ENCODE measurements around the gene OGT. TPM values are rescaled to one million over a fixed set of nuclear protein-coding genes. Genes with fewer than 3 reads are reported as not detected.

Gene OGT
- polyA plus RNA-seq, 3 donors = 11.7 to 310 (median 14.0) TPM

GRCh38 chrX:71612256-71612655, 79.4 kb downstream of the OGT start:
- H3K27ac ChIP-seq (ENCODE audit: low read depth in 1 of 2, low read length in 2 of 2) = no peak overlapping the region
- no peaks in the 10 kb centered on the region for H3K9me3 Mint-ChIP-seq
- H3K36me3 Mint-ChIP-seq = peaks cover 68 to 69% of the 10 kb centered on the region in 2 donors
- no peak overlapping the region for H3K9ac ChIP-seq (ENCODE audit: insufficient read depth, low read length, poor library complexity, severe bottlenecking)
- peak overlapping the region in 1 of 7 donors; percentile 46 for H3K27ac Mint-ChIP-seq
- intact Hi-C loops (cut with micrococcal nuclease) = no loop called here
- peaks cover 39 to 64% of the 10 kb centered on the region in 2 donors for H3K36me3 ChIP-seq (replicated peaks in 1 of 2; ENCODE audit: control insufficient read depth in 1 of 2, insufficient read depth in 2 of 2, low read length in 2 of 2)
- peaks cover 0 to 7% (median 2%) of the 10 kb centered on the region in 3 donors for H3K27me3 Mint-ChIP-seq (ENCODE audit: low read depth in 3 of 3)
- no peaks in the 10 kb centered on the region for H3K4me1 Mint-ChIP-seq
- H2AFZ ChIP-seq (ENCODE audit: insufficient read depth, low read depth, low read length, poor library complexity, severe bottlenecking) = no peak overlapping the region
- no peaks in the 10 kb centered on the region for H4K20me1 ChIP-seq (ENCODE audit: insufficient read depth, low read length)
- no peak overlapping the region for H3K4me3 Mint-ChIP-seq
- no peak for DNase-seq
- no CpG with 5 or more reads among the region's 8 CpGs for WGBS (ENCODE audit: insufficient coverage)
- no peak overlapping the region for H3K4me2 ChIP-seq (replicated peaks; ENCODE audit: extremely low read depth, low read length, poor library complexity, severe bottlenecking)
- H3K27me3 ChIP-seq (ENCODE audit: control insufficient read depth in 2 of 2, insufficient read depth in 2 of 2, low read length in 2 of 2) = no peaks in the 10 kb centered on the region
- no peaks in the 10 kb centered on the region for H3K9me3 ChIP-seq (replicated peaks in 1 of 2; ENCODE audit: control insufficient read depth in 1 of 2, insufficient read depth in 1 of 2, low read length in 2 of 2)
- no peak overlapping the region for H3K4me3 ChIP-seq (replicated peaks in 1 of 3; ENCODE audit: low read depth in 2 of 3, low read length in 3 of 3)
- no peaks in the 10 kb centered on the region for H3K79me2 ChIP-seq (ENCODE audit: insufficient read depth, low read length)
- no peak for TF ChIP-seq CTCF (IDR thresholded peaks at IDR 0.05)
- H3K4me1 ChIP-seq (ENCODE audit: control insufficient read depth in 1 of 2, insufficient read depth in 2 of 2, low read length in 2 of 2) = no peaks in the 10 kb centered on the region

DNA sequence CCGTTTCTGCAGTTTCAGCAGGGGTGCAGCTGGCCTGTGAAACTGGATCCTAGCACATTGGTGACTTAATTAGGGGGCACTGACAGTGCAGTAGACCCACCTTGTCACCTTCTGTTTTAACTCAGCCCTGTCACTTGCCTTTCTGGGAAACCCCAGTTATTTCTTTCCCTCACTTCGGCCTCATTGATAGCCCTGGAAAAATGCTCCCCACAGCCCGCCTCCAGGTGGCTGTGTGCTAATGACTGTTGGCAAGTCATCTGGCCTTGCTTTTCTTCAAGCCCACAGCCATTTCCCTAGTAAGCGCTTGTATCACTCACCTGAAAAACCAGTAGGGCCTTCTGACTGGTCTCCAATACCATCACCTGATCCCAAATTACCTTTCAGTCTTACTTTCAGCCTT, 82.2 kb downstream of the OGT start:
- WGBS (ENCODE audit: insufficient coverage) = 100% methylated on average over 1 of the region's 4 CpGs
- Histone ChIP-seq H3K4me1 (ENCODE audit: control insufficient read depth in 1 of 2, insufficient read depth in 2 of 2, low read length in 2 of 2) (peaks cover 12 to 14% of the 10 kb centered on the region in 2 donors), H2AFZ (ENCODE audit: insufficient read depth, low read depth, low read length, poor library complexity, severe bottlenecking) (no peak overlapping the region), H3K9me3 (replicated peaks in 1 of 2; ENCODE audit: control insufficient read depth in 1 of 2, insufficient read depth in 1 of 2, low read length in 2 of 2) (no peaks in the 10 kb centered on the region), H3K79me2 (ENCODE audit: insufficient read depth, low read length) (no peaks in the 10 kb centered on the region), H3K9ac (ENCODE audit: insufficient read depth, low read length, poor library complexity, severe bottlenecking) (no peak overlapping the region), H3K36me3 (replicated peaks in 1 of 2; ENCODE audit: control insufficient read depth in 1 of 2, insufficient read depth in 2 of 2, low read length in 2 of 2) (peaks cover 18 to 39% of the 10 kb centered on the region in 2 donors), H3K27ac (ENCODE audit: low read depth in 1 of 2, low read length in 2 of 2) (no peak overlapping the region), H4K20me1 (ENCODE audit: insufficient read depth, low read length) (no peaks in the 10 kb centered on the region), H3K4me2 (replicated peaks; ENCODE audit: extremely low read depth, low read length, poor library complexity, severe bottlenecking) (no peak overlapping the region), H3K27me3 (ENCODE audit: control insufficient read depth in 2 of 2, insufficient read depth in 2 of 2, low read length in 2 of 2) (no peaks in the 10 kb centered on the region), H3K4me3 (replicated peaks in 1 of 3; ENCODE audit: low read depth in 2 of 3, low read length in 3 of 3) (no peak overlapping the region)
- H3K4me1 Mint-ChIP-seq = peaks cover 16% of the 10 kb centered on the region
- H3K9me3 Mint-ChIP-seq = peaks cover 0 to under 1% (median 0%) of the 10 kb centered on the region in 7 donors
- peaks cover 41 to 44% of the 10 kb centered on the region in 2 donors for H3K36me3 Mint-ChIP-seq
- H3K27ac Mint-ChIP-seq = no peak overlapping the region
- intact Hi-C loops (cut with micrococcal nuclease) = no loop called here
- no peak for DNase-seq
- no peak for TF ChIP-seq CTCF (IDR thresholded peaks at IDR 0.05)
- H3K4me3 Mint-ChIP-seq = no peak overlapping the region
- peaks cover 0 to 3% (median 2%) of the 10 kb centered on the region in 3 donors for H3K27me3 Mint-ChIP-seq (ENCODE audit: low read depth in 3 of 3)
